OCI-LY3 (cell line): ENCODE data around the gene COMMD1.

ENCODE experiments used
- CTCF ChIP-seq: fragments of 200-600, 300-600 bp; sonication (generic); IDR thresholded peaks from 2 replicates; pipeline ENCODE4 v1.5.1; 2014; ENCODE audit warnings: antibody characterized with exemption, low read length, low read depth
- EZH2phosphoT487 ChIP-seq: fragments of 200-600 bp; shearing (Covaris generic); IDR thresholded peaks from 2 replicates; pipeline ENCODE4 v1.6.1; 2018; ENCODE audit warnings: antibody characterized with exemption, mixed run types, low read depth

- TF ChIP-seq EZH2phosphoT487 (no peak), CTCF (no peak)
Measured at GRCh38 chr2:62013641-62014040, 108.2 kb downstream of the COMMD1 start.
